GM21367 (cell line): ENCODE data around the gene RAB33B.

Source experiments
- ATAC-seq: cut with Tn5 transposase; IDR thresholded peaks from one replicate; pipeline ENCODE4 v1.9.1; 2021; ENCODE audit not compliant: unreplicated experiment

Gene RAB33B

GRCh38 chr4:139503622-139504166 lies 49.8 kb downstream of the RAB33B start:
- ATAC-seq = no peak

- ATAC-seq = no peak
These were observed 52.9 kb downstream of the RAB33B start for GRCh38 chr4:139506774-139507173.

- no peak for ATAC-seq
These were observed 54.8 kb downstream of the RAB33B start for GRCh38 chr4:139508581-139509237.

- no peak for ATAC-seq
These were observed 55.9 kb downstream of the RAB33B start for GRCh38 chr4:139509727-139510410.

GRCh38 chr4:139511320-139511719 lies 57.4 kb downstream of the RAB33B start:
- no peak for ATAC-seq

GRCh38 chr4:139514382-139515059 lies 60.6 kb downstream of the RAB33B start:
- ATAC-seq = no peak

- no peak for ATAC-seq
These were observed 61.6 kb downstream of the RAB33B start for GRCh38 chr4:139515531-139515958.

GRCh38 chr4:139521754-139522401 lies 68.0 kb downstream of the RAB33B start:
- ATAC-seq = no peak

- ATAC-seq = no peak
These were observed 68.5 kb downstream of the RAB33B start for GRCh38 chr4:139522457-139522856.

GRCh38 chr4:139523076-139523475 lies 69.2 kb downstream of the RAB33B start:
- no peak for ATAC-seq

GRCh38 chr4:139524062-139524631 lies 70.2 kb downstream of the RAB33B start:
- ATAC-seq = no peak

GRCh38 chr4:139525414-139525813 lies 71.5 kb downstream of the RAB33B start:
- ATAC-seq = no peak
